Loucy (cell line): ENCODE results near the gene STK38L.

Experiments used
- EZH2phosphoT487 ChIP-seq: fragments of 200-600 bp; IDR thresholded peaks from 2 replicates; pipeline ENCODE4 v1.6.1; 2018; ENCODE audit warnings: antibody characterized with exemption, mild to moderate bottlenecking, moderate library complexity, borderline replicate concordance
- TF ChIP-seq, protein P1 (sequence below): fragments of 200-600 bp; sonication (generic); conservative IDR thresholded peaks from 2 replicates; pipeline ENCODE4 v1.5.1; 2014; ENCODE audit warnings: mild to moderate bottlenecking, antibody characterized with exemption, low read length

GRCh38 chr12:27237790-27238771, 6.0 kb upstream of the STK38L start:
- TF ChIP-seq, protein P1, sequence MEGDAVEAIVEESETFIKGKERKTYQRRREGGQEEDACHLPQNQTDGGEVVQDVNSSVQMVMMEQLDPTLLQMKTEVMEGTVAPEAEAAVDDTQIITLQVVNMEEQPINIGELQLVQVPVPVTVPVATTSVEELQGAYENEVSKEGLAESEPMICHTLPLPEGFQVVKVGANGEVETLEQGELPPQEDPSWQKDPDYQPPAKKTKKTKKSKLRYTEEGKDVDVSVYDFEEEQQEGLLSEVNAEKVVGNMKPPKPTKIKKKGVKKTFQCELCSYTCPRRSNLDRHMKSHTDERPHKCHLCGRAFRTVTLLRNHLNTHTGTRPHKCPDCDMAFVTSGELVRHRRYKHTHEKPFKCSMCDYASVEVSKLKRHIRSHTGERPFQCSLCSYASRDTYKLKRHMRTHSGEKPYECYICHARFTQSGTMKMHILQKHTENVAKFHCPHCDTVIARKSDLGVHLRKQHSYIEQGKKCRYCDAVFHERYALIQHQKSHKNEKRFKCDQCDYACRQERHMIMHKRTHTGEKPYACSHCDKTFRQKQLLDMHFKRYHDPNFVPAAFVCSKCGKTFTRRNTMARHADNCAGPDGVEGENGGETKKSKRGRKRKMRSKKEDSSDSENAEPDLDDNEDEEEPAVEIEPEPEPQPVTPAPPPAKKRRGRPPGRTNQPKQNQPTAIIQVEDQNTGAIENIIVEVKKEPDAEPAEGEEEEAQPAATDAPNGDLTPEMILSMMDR: no peak
- no peak for TF ChIP-seq EZH2phosphoT487
